H9 (cell line): ENCODE measurements around the gene SFTPB. TPM values are rescaled to one million over a fixed set of nuclear protein-coding genes. Genes with fewer than 3 reads are reported as not detected.
A peak's percentile ranks its signal among the peaks of the same experiment; 100 is the strongest.
"Not testable (repeated sequence)": the region's sequence is repeated elsewhere in the genome, so short reads cannot be mapped to it uniquely, and the experiment has no call there.

Source experiments
- DNase-seq: peaks from one replicate; pipeline ENCODE4 v3.0.0-alpha.2; 2017
- H2AFZ ChIP-seq: one replicate; pipeline ENCODE4 v1.6.1; 2013; ENCODE audit warnings: mild to moderate bottlenecking, low read length, control low read depth, moderate library complexity
- H2AK5ac ChIP-seq: 2 replicates; pipeline ENCODE4 v1.6.1; 2013; ENCODE audit warnings: low read length, control low read depth, mixed read lengths; ENCODE audit not compliant: insufficient read length
- H2BK120ac ChIP-seq: one replicate; pipeline ENCODE4 v1.6.1; 2013; ENCODE audit warnings: low read depth, mild to moderate bottlenecking, low read length, control low read depth, inconsistent platforms; ENCODE audit not compliant: poor library complexity, severe bottlenecking
- H2BK12ac ChIP-seq: 2 replicates; pipeline ENCODE4 v1.6.1; 2013; ENCODE audit warnings: low read length, control low read depth, mixed read lengths, low read depth; ENCODE audit not compliant: insufficient read length
- H2BK15ac ChIP-seq: 2 replicates; pipeline ENCODE4 v1.6.1; 2013; ENCODE audit warnings: low read depth, low read length, control low read depth
- H2BK20ac ChIP-seq: one replicate; pipeline ENCODE4 v1.6.1; 2013; ENCODE audit warnings: low read depth, mild to moderate bottlenecking, low read length, control low read depth, inconsistent platforms; ENCODE audit not compliant: poor library complexity, severe bottlenecking
- H2BK5ac ChIP-seq: 2 replicates; pipeline ENCODE4 v1.6.1; 2013; ENCODE audit warnings: low read length, control low read depth, mixed read lengths; ENCODE audit not compliant: insufficient read length
- H3K14ac ChIP-seq: 2 replicates; pipeline ENCODE4 v1.6.1; 2013; ENCODE audit warnings: low read length, control low read depth; ENCODE audit not compliant: insufficient read depth
- H3K18ac ChIP-seq: 2 replicates; pipeline ENCODE4 v1.6.1; 2013; ENCODE audit warnings: low read depth, mild to moderate bottlenecking, mixed read lengths, low read length, control low read depth; ENCODE audit not compliant: insufficient read length
- H3K23ac ChIP-seq: 2 replicates; pipeline ENCODE4 v1.6.1; 2013; ENCODE audit warnings: low read length, control low read depth, mixed read lengths, low read depth; ENCODE audit not compliant: insufficient read length
- H3K23me2 ChIP-seq: 2 replicates; pipeline ENCODE4 v1.6.1; 2013; ENCODE audit warnings: low read depth, mild to moderate bottlenecking, mixed read lengths, low read length, control low read depth; ENCODE audit not compliant: insufficient read length, poor library complexity, severe bottlenecking
- H3K27ac ChIP-seq: 2 replicates; pipeline ENCODE4 v1.5.1; 2013; ENCODE audit warnings: low read length, control low read depth, mixed read lengths, low read depth; ENCODE audit not compliant: insufficient read length
- H3K27me3 ChIP-seq: 2 replicates; pipeline ENCODE4 v1.6.1; 2013; ENCODE audit warnings: low read length, control low read depth, inconsistent platforms; ENCODE audit not compliant: insufficient read depth
- H3K4ac ChIP-seq: 2 replicates; pipeline ENCODE4 v1.6.1; 2013; ENCODE audit warnings: low read depth, mild to moderate bottlenecking, control low read depth, inconsistent platforms, low read length, moderate library complexity
- H3K4me1 ChIP-seq: 2 replicates; pipeline ENCODE4 v1.6.1; 2013; ENCODE audit warnings: low read length, control low read depth, inconsistent platforms; ENCODE audit not compliant: insufficient read depth
- H3K4me2 ChIP-seq: 2 replicates; pipeline ENCODE4 v1.6.1; 2013; ENCODE audit warnings: low read length, control low read depth, mixed read lengths; ENCODE audit not compliant: insufficient read length, insufficient read depth
- H3K56ac ChIP-seq: 2 replicates; pipeline ENCODE4 v1.6.1; 2013; ENCODE audit warnings: low read depth, mild to moderate bottlenecking, mixed read lengths, low read length, control low read depth; ENCODE audit not compliant: insufficient read length
- H3K79me1 ChIP-seq: 2 replicates; pipeline ENCODE4 v1.6.1; 2013; ENCODE audit warnings: low read depth, mild to moderate bottlenecking, moderate library complexity, low read length, control low read depth, inconsistent platforms; ENCODE audit not compliant: insufficient read depth, poor library complexity, severe bottlenecking
- H3K79me2 ChIP-seq: 2 replicates; pipeline ENCODE4 v1.6.1; 2013; ENCODE audit warnings: low read length, control low read depth, inconsistent platforms; ENCODE audit not compliant: insufficient read depth
- H3K9ac ChIP-seq: 2 replicates; pipeline ENCODE4 v1.6.1; 2013; ENCODE audit warnings: low read length, control low read depth, mixed read lengths; ENCODE audit not compliant: insufficient read length; ENCODE audit errors: extremely low read depth
- H3K9me3 ChIP-seq: one replicate; pipeline ENCODE4 v1.6.1; 2013; ENCODE audit warnings: low read depth, low read length, inconsistent platforms; ENCODE audit not compliant: control insufficient read depth
- H3T11ph ChIP-seq: one replicate; pipeline ENCODE4 v1.6.1; 2013; ENCODE audit warnings: mild to moderate bottlenecking, low read length, control low read depth, inconsistent platforms
- H4K20me1 ChIP-seq: one replicate; pipeline ENCODE4 v1.6.1; 2013; ENCODE audit not compliant: control insufficient read depth, insufficient read length, insufficient read depth
- H4K5ac ChIP-seq: 2 replicates; pipeline ENCODE4 v1.6.1; 2013; ENCODE audit warnings: low read depth, mild to moderate bottlenecking, mixed read lengths, low read length, control low read depth; ENCODE audit not compliant: insufficient read length
- H4K8ac ChIP-seq: replicated peaks from 2 replicates; pipeline ENCODE4 v1.6.1; 2013; ENCODE audit warnings: low read length, control low read depth, mixed read lengths, low read depth; ENCODE audit not compliant: insufficient read length
- H4K91ac ChIP-seq: 2 replicates; pipeline ENCODE4 v1.6.1; 2013; ENCODE audit warnings: low read depth, mild to moderate bottlenecking, moderate library complexity, mixed read lengths, low read length, control low read depth; ENCODE audit not compliant: insufficient read length
- H3K27ac Mint-ChIP-seq, 3 experiments: 2 replicates in 2 of 3; 3 replicates in 1 of 3; pipeline ENCODE4 v1.8.0; 2020 to 2021; ENCODE audit warnings: mixed read lengths in 3 of 3, mild to moderate bottlenecking in 1 of 3, moderate library complexity in 1 of 3
- H3K27me3 Mint-ChIP-seq: 2 replicates; pipeline ENCODE4 v1.8.0; 2021; ENCODE audit warnings: low read depth, mild to moderate bottlenecking, moderate library complexity, mixed read lengths
- H3K36me3 Mint-ChIP-seq, 3 experiments: 2 replicates in 2 of 3; 3 replicates in 1 of 3; pipeline ENCODE4 v1.8.0; 2020 to 2021; ENCODE audit warnings: low read depth in 3 of 3, mixed read lengths in 3 of 3; ENCODE audit not compliant: insufficient read depth in 1 of 3
- H3K4me1 Mint-ChIP-seq, 2 experiments: 2 replicates each; pipeline ENCODE4 v1.8.0; 2020; ENCODE audit warnings: mixed read lengths in 2 of 2
- H3K4me3 Mint-ChIP-seq, 2 experiments: 2 replicates in 1 of 2; 3 replicates in 1 of 2; pipeline ENCODE4 v1.8.0; 2020 to 2021; ENCODE audit warnings: mild to moderate bottlenecking in 2 of 2, mixed read lengths in 2 of 2, moderate library complexity in 1 of 2
- H3K9me3 Mint-ChIP-seq, 2 experiments: 2 replicates in 1 of 2; 3 replicates in 1 of 2; pipeline ENCODE4 v1.8.0; 2020; ENCODE audit warnings: mild to moderate bottlenecking in 2 of 2, mixed read lengths in 2 of 2, moderate library complexity in 1 of 2
- CTCF ChIP-seq: fragments of 200-600 bp; sonication (generic); conservative IDR thresholded peaks from 3 replicates; pipeline ENCODE4 v1.8.0; 2021; ENCODE audit warnings: antibody characterized with exemption, mild to moderate bottlenecking
- WGBS: extraction: QIAGEN DNeasy Blood & Tissue Kit; methylation state at CpG from one replicate; pipeline ENCODE4 v1.1.7; 2013; ENCODE audit warnings: missing lambda C conversion rate, low lambda C conversion rate, mixed read lengths; ENCODE audit not compliant: insufficient read length; ENCODE audit errors: extremely low coverage; 5-methylcytosine and 5-hydroxymethylcytosine counted together
- total RNA-seq: library from RNA; stranded (reverse); gene quantifications from 2 replicates; pipeline ENCODE4 v1.2.1, GENCODE V29; 2021

Gene SFTPB
- total RNA-seq, 1 experiment from 2014 or later: not detected

- no peaks in the 10 kb centered on the region for H3K9me3 ChIP-seq
- Mint-ChIP-seq H3K9me3 (no peaks in the 10 kb centered on the region), H3K4me1 (peaks cover 5 to 9% of the 10 kb centered on the region in 2 experiments; a peak in 3 of 4 replicates), H3K36me3 (peaks cover 27 to 53% (median 39%) of the 10 kb centered on the region in 3 experiments; a peak in 6 of 7 replicates), H3K27ac (no peak overlapping the region), H3K4me3 (no peak overlapping the region), H3K27me3 (no peaks in the 10 kb centered on the region)
- H3K23me2 ChIP-seq: no peaks in the 10 kb centered on the region
- H3T11ph ChIP-seq: no peak overlapping the region
- no peak overlapping the region for H4K8ac ChIP-seq
- no peaks in the 10 kb centered on the region for H3K27me3 ChIP-seq
- H3K79me2 ChIP-seq: peaks cover 13% of the 10 kb centered on the region; the same call in 1 of the 2 replicates
- no peak overlapping the region for H2BK120ac ChIP-seq
- no peak overlapping the region for H2BK12ac ChIP-seq
- H3K27ac ChIP-seq: no peak overlapping the region
- no peak overlapping the region for H2AK5ac ChIP-seq
- H4K5ac ChIP-seq: no peak overlapping the region
- H3K79me1 ChIP-seq: peaks cover 18% of the 10 kb centered on the region
- H4K91ac ChIP-seq: no peak overlapping the region
- H2BK5ac ChIP-seq: no peak overlapping the region
- no peak overlapping the region for H3K56ac ChIP-seq
- no peak overlapping the region for H2AFZ ChIP-seq
- no peak overlapping the region for H2BK20ac ChIP-seq
- no peak overlapping the region for H2BK15ac ChIP-seq
- H3K4me2 ChIP-seq: no peak overlapping the region
- H3K4ac ChIP-seq: no peak overlapping the region
- H3K9ac ChIP-seq: no peak overlapping the region
- no peak overlapping the region for H3K14ac ChIP-seq
- H3K4me1 ChIP-seq: no peaks in the 10 kb centered on the region; the same call in 1 of the 2 replicates
- WGBS: no CpG with 5 or more reads among the region's 6 CpGs
- no peak for TF ChIP-seq CTCF
- H3K18ac ChIP-seq: no peak overlapping the region
- no peaks in the 10 kb centered on the region for H4K20me1 ChIP-seq
- no peak overlapping the region for H3K23ac ChIP-seq
- no peak for DNase-seq
These were observed 48.4 kb downstream of the SFTPB start for GRCh38 chr2:85619617-85620016.

DNA sequence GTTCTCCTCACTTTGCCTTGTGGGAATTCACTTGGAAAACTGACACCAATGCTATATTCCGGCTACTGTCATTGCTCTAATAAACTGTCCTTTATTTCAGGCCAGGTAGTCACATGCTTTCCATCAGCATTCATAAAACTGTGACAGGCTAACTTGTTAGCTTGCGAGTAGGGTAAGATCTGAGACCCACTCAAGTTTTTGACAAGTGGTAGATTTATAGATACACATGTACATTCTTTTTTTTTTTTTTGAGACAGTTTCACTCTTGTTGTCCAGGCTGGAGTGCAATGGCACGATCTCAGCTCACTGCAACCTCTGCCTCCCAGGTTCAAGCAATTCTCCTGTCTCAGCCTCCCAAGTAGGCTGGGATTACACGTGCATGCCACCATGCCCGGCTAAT is 50.3 kb downstream of the SFTPB start:
- not testable (repeated sequence) for H3K27me3 ChIP-seq, H2BK5ac ChIP-seq, H3K56ac ChIP-seq, H3K4me1 ChIP-seq, H3K23ac ChIP-seq, H3T11ph ChIP-seq, H2BK20ac ChIP-seq, H3K9me3 Mint-ChIP-seq, H3K18ac ChIP-seq, H3K9me3 ChIP-seq, H2AK5ac ChIP-seq, H3K27ac Mint-ChIP-seq, H2BK12ac ChIP-seq, H2BK15ac ChIP-seq, H3K23me2 ChIP-seq, H4K8ac ChIP-seq, H4K20me1 ChIP-seq, H3K14ac ChIP-seq, DNase-seq, H3K27me3 Mint-ChIP-seq, H2AFZ ChIP-seq, H3K4ac ChIP-seq, H4K5ac ChIP-seq, H4K91ac ChIP-seq, H2BK120ac ChIP-seq, H3K27ac ChIP-seq
- H3K79me2 ChIP-seq: peaks cover 13% of the 10 kb centered on the region; the same call in 1 of the 2 replicates
- no CpG with 5 or more reads among the region's 5 CpGs for WGBS
- H3K36me3 Mint-ChIP-seq: peaks cover 12 to 36% (median 21%) of the 10 kb centered on the region in 3 experiments; a peak in 6 of 7 replicates
- H3K4me2 ChIP-seq: peak overlapping the region; percentile 75
- peak overlapping the region; percentile 92 to 93 for H3K4me3 Mint-ChIP-seq
- H3K9ac ChIP-seq: peak overlapping the region; percentile 35
- H3K79me1 ChIP-seq: peaks cover 16% of the 10 kb centered on the region
- H3K4me1 Mint-ChIP-seq: peaks cover 5 to 11% of the 10 kb centered on the region in 2 experiments; a peak in 3 of 4 replicates
